ENCODE results near the gene DES.

DNA sequence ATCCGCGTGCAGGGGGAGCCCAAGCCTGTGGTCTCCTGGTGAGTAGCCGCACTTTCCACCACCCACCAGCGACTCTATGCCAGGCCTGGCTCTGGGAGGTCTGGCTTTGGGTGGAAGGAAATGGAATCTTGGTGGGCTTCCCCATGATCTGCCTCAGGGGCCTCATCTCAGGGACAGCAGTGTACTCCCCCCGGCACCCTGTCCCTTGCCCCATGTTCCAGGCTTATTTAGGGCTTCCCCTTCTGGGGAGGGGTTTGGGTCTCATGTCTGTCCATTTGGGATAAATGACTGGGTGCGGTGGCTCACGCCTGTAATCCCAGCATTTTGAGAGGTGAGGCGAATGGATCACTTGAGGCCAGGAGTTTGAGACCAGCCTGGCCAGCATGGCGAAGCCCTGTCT lies 44.2 kb downstream of the DES start:
- TF ChIP-seq, protein P1, sequence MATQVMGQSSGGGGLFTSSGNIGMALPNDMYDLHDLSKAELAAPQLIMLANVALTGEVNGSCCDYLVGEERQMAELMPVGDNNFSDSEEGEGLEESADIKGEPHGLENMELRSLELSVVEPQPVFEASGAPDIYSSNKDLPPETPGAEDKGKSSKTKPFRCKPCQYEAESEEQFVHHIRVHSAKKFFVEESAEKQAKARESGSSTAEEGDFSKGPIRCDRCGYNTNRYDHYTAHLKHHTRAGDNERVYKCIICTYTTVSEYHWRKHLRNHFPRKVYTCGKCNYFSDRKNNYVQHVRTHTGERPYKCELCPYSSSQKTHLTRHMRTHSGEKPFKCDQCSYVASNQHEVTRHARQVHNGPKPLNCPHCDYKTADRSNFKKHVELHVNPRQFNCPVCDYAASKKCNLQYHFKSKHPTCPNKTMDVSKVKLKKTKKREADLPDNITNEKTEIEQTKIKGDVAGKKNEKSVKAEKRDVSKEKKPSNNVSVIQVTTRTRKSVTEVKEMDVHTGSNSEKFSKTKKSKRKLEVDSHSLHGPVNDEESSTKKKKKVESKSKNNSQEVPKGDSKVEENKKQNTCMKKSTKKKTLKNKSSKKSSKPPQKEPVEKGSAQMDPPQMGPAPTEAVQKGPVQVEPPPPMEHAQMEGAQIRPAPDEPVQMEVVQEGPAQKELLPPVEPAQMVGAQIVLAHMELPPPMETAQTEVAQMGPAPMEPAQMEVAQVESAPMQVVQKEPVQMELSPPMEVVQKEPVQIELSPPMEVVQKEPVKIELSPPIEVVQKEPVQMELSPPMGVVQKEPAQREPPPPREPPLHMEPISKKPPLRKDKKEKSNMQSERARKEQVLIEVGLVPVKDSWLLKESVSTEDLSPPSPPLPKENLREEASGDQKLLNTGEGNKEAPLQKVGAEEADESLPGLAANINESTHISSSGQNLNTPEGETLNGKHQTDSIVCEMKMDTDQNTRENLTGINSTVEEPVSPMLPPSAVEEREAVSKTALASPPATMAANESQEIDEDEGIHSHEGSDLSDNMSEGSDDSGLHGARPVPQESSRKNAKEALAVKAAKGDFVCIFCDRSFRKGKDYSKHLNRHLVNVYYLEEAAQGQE (IDR thresholded peaks at IDR 0.05; ENCODE audit: low read depth) = no peak
- TF ChIP-seq, protein P2, sequence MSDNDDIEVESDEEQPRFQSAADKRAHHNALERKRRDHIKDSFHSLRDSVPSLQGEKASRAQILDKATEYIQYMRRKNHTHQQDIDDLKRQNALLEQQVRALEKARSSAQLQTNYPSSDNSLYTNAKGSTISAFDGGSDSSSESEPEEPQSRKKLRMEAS (IDR thresholded peaks at IDR 0.05) = no peak
- TF ChIP-seq, protein P3, sequence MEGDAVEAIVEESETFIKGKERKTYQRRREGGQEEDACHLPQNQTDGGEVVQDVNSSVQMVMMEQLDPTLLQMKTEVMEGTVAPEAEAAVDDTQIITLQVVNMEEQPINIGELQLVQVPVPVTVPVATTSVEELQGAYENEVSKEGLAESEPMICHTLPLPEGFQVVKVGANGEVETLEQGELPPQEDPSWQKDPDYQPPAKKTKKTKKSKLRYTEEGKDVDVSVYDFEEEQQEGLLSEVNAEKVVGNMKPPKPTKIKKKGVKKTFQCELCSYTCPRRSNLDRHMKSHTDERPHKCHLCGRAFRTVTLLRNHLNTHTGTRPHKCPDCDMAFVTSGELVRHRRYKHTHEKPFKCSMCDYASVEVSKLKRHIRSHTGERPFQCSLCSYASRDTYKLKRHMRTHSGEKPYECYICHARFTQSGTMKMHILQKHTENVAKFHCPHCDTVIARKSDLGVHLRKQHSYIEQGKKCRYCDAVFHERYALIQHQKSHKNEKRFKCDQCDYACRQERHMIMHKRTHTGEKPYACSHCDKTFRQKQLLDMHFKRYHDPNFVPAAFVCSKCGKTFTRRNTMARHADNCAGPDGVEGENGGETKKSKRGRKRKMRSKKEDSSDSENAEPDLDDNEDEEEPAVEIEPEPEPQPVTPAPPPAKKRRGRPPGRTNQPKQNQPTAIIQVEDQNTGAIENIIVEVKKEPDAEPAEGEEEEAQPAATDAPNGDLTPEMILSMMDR (IDR thresholded peaks at IDR 0.05 in 2 of 3, conservative IDR thresholded peaks at IDR 0.05 in 1 of 3; ENCODE audit: borderline replicate concordance in 1 of 3, insufficient read depth in 1 of 3, low read depth in 2 of 3, low read length in 2 of 3) = no peak
- no peak for TF ChIP-seq EZH2 (IDR thresholded peaks at IDR 0.05)
- no peak for TF ChIP-seq ZFX (IDR thresholded peaks at IDR 0.05)
- TF ChIP-seq SP1 (IDR thresholded peaks at IDR 0.05; ENCODE audit: low read depth) = no peak
- no peak for TF ChIP-seq SRF (IDR thresholded peaks at IDR 0.05; ENCODE audit: low read depth)

All from HCT116 (cell line).